Mammary epithelial cell (primary cell): ENCODE results near the gene NKIRAS1.

Source experiments
- EZH2 ChIP-seq: IDR thresholded peaks from 2 replicates; pipeline ENCODE4 v1.6.1; 2012; ENCODE audit warnings: low read length, inconsistent platforms, borderline replicate concordance
- TF ChIP-seq, protein P1 (sequence below), 2 donors: IDR thresholded peaks in 1 of 2; conservative IDR thresholded peaks in 1 of 2; 2 replicates each; pipeline ENCODE4 v1.5.1; 2011 to 2012; ENCODE audit warnings: inconsistent platforms in 2 of 2, low read length in 2 of 2, mild to moderate bottlenecking in 2 of 2, control low read depth in 1 of 2, low read depth in 1 of 2; ENCODE audit not compliant: insufficient read depth in 1 of 2; ENCODE audit errors: extremely low read depth in 1 of 2

DNA sequence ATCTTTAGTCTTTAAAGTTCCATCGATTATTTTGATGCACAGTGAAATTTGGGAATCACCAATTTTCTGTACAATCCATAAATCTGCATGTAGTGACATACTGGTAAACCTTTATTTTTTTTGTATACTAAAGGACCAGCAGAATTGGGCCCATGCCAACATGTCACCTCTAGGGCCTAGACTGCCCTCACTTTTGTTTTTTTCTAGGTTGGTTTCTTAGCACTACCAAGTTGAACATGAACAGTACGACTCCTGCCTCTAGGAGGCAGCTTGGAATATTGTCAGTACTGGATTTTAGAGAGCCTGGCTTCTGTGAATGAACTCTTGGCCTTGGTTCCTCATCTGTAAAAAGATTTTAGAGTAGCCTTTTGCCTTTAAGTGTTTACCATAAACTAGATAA lies 32.3 kb downstream of the NKIRAS1 start:
- TF ChIP-seq, protein P1, sequence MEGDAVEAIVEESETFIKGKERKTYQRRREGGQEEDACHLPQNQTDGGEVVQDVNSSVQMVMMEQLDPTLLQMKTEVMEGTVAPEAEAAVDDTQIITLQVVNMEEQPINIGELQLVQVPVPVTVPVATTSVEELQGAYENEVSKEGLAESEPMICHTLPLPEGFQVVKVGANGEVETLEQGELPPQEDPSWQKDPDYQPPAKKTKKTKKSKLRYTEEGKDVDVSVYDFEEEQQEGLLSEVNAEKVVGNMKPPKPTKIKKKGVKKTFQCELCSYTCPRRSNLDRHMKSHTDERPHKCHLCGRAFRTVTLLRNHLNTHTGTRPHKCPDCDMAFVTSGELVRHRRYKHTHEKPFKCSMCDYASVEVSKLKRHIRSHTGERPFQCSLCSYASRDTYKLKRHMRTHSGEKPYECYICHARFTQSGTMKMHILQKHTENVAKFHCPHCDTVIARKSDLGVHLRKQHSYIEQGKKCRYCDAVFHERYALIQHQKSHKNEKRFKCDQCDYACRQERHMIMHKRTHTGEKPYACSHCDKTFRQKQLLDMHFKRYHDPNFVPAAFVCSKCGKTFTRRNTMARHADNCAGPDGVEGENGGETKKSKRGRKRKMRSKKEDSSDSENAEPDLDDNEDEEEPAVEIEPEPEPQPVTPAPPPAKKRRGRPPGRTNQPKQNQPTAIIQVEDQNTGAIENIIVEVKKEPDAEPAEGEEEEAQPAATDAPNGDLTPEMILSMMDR (conservative IDR thresholded peaks at IDR 0.05 in 1 of 2, IDR thresholded peaks at IDR 0.05 in 1 of 2; ENCODE audit: extremely low read depth in 1 of 2, insufficient read depth in 1 of 2, low read depth in 1 of 2, low read length in 2 of 2): peak; percentile 23 to 29
- TF ChIP-seq EZH2: no peak
